GM18519 (cell line): Measurements from ENCODE around the gene FBXL20.
"Not testable (repeated sequence)": the region's sequence is repeated elsewhere in the genome, so short reads cannot be mapped to it uniquely, and the experiment has no call there.

Source experiments
- ATAC-seq: cut with Tn5 transposase; IDR thresholded peaks from one replicate; pipeline ENCODE4 v1.9.1; 2021; ENCODE audit warnings: mild to moderate bottlenecking, moderate library complexity; ENCODE audit not compliant: unreplicated experiment, low FRiP score

Gene FBXL20

DNA sequence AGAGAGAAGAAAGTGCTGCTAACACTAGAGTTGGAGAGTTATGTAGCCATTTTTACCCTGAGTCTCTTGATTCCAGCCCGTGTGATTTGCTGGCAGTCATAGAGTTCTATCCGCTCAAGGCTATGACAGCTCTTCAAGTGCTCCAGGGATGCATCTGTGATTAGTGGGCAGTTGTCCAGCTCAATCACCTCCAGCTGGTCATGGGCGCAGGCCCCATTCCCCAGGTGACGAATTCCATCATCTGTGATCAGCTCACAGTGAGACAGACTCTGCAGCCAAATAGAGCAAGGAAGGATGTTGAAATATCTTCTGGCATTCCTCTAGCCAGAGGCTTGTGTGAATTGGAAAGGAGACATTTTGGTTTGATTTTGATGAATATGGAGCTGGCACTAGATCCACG is 137.3 kb downstream of the FBXL20 start:
- no peak for ATAC-seq

DNA sequence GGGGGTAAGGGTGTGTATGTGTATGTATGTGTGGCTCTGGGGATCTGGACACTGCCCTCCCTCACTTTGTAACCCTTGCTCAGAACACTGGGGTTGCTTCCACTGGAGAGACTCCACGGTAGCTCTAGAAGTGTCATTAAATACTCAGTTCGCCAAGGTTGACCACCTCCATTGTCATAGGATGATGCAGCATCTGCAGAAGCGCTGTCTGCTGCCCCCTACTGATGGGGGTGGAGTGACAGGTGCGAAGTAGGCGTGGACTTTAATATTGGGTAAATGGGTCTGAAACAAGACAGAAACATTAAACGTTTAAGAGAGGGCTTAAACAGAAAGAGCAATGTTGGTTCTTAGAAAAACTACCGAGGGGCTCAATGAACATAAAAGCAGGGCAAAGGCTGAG is 140.1 kb downstream of the FBXL20 start:
- ATAC-seq = no peak

DNA sequence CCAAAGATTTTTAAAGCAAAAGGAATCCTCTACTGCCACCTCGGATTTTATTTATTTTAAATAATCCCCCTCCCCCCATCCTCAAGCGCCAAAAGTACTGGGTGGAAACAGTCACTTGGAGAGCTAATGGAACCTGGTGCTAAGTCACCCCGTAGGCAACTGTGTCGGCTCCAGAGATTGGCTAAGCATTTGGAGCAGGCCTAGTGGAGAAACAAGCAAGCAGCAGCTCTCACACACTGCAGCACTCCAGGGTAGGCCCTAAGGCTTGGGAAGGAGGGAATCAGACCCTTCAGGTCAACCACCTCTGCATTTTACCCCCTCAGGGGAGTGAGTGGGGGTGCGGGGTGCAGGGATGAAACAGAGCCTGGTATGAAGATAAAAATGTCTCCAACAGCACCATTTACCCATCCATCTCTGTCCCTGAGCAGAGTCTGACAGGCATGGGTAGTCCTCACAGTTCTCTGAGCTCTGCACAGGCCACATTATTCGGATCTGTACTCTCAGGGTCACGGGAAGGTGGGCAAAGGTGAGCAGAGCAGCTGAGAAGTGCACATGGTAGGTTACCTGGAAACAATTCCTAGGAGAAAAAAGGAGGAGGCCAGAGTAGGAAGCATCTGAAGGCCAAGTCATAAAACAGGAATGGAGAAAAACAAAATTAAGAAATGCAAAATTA is 148.5 kb downstream of the FBXL20 start:
- ATAC-seq = no peak

DNA sequence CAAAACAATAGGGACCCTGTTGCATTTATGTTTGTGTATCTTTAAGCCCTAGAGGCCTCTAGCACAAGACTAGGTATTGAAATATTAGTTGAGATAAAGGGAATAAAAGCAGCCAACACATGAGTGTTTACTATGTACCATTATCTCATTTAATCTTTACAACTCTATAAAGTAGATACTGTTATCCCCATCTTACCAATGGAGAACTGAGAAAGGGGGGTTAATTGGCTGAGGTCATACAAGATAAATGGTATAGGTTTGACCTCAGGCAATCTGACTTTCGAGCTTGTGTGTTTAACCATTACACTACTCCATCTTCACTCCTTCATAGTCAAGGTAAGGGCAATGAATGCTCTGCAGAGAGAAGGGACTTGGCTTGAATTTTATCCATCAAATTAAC is 149.4 kb downstream of the FBXL20 start:
- no peak for ATAC-seq

DNA sequence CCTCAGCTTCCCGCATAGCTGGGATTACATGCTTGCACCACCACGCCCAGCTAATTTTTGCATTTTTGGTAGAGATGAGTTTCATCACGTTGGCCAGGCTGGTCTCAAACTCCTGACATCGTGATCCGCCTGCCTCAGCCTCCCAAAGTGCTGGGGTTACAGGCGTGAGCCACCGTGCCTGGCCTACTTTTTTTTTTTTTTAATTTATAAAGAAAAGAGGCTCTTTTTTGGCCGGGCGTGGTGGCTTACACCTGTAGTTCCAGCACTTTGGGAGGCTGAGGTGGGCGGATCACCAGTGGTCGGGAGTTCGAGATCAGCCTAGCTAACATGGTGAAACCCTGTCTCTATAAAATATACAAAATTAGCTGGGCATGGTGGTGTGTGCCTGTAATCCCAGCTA is 151.3 kb downstream of the FBXL20 start:
- not testable (repeated sequence) for ATAC-seq

DNA sequence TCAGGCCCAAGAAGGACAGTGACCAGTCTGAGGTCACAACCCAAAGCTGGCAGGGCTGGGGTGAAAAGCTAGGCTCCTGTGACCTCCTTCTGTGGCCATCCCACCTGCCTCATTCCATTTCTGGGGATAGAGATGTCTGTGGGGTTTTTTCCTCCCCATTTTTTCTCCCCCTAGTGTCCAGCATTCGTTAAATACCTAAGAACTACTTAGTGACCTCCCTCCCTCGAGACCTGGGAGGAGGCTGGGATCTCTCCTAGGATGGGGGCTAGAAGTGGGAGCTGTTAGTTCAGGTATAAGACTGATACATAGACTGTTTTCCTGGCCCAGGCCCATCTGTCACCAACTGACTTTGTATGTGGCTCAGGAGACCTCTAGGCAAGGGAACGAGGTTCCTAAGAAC is 155.2 kb downstream of the FBXL20 start:
- no peak for ATAC-seq

DNA sequence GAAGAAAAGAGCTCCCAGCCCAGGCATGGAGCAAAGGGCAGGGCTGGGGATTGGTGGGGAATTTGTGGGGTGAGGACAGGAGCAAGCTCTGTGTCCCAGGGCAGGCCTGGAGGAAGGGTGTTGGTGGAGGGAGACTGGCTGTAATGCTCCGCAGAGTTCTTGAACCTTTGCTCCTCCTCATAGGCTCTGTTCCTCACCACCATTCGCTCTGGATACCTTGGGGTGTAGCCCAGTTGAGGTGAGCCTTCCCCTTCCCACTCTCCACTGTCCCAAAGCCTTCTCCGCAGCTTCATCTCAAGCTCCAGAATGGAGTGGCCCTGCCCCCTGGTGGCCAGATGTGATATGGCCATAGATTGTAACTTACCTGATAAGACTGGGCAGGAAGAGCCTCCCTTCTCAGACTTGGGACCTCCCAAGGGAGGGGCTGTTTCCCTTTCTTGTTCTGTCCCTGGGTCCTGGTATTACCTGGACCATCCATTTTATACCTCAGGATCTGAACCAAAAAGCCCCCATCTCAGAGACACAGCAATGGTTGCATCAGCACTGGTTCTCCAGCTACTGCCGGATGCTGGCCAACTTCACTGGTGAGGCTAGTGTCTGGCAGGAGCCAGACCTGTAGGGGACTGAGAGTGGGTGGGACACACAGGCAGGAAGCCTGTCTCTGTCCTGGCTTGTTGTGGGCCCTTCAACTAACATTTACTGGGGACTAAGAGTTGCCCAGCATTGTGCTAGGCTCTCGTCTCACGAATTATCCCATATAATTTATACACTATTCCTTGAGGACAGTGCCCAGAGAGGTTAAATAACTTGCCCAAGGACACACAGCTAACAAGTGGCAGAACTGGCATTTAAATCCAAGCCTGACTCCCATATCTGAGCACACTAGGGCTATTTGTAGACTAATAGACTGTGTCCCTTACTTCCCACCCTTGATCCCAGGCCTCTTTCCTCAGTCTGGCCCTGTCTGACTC is 156.5 kb downstream of the FBXL20 start:
- ATAC-seq = no peak

DNA sequence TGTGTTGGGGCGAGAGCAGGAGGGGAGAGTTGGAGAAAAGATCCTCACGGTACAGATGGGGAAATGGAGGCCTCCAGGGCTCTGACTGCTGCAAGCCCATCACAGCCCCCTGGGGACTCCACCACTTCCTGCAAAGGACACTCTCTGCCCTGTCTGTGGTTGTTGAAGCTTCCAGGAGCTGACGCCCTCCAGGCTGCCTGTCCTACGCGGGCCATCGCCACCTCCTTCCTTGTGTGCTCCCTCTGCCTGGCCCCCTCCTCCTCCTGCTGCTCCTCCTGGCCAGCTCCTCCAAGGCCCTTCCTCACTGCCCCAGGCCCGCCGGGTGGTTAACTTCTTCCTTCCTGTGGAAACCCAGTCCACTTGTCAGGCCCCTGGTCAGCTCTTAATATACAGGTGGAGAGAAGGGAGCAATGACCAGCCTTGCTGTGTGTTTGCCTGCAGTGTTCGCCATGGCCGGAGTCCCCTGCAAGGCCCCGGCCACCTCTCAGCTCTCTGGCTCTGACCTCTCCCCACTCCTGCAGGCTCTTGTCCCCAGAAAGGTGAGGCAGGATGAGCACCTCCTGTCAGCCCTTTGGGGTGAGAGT is 157.3 kb downstream of the FBXL20 start:
- no peak for ATAC-seq

DNA sequence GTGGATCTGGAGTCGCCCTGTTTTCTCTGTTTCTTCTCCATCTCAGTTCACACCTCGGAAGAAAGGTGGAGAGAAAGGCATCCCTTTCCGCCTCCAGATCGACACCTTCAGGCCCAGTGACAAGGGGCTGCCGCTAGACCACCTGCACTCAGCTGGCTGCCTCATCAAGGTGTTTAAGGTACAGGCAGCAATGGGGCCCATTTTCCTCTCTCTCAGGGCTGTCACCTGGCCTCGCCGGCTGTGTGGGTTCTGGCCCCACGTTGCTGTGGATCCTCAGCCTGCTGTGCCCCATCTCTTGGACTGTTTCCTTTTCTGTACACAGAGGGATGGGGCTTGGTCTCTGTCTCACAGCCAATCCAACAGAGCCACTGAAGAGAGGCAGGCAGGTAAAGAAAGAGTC is 158.3 kb downstream of the FBXL20 start:
- no peak for ATAC-seq

DNA sequence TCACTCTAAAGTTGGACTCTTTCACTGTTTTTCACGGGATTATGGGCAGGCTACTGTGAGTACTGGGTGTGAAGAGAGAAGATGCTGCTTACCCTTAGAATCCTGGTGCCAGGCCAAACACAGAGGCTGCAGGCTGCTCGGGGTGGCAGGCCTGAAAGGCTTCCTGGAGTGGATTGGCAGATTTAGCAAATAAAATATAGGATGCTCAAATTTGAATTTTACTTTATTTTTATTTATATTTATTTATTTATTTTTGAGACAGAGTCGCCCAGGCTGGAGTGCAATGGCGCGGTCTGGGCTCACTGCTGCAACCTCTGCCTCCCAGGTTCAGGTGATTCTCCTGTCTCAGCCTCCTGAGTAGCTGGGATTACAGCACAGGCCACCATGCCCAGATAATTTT is 160.8 kb downstream of the FBXL20 start:
- no peak for ATAC-seq

DNA sequence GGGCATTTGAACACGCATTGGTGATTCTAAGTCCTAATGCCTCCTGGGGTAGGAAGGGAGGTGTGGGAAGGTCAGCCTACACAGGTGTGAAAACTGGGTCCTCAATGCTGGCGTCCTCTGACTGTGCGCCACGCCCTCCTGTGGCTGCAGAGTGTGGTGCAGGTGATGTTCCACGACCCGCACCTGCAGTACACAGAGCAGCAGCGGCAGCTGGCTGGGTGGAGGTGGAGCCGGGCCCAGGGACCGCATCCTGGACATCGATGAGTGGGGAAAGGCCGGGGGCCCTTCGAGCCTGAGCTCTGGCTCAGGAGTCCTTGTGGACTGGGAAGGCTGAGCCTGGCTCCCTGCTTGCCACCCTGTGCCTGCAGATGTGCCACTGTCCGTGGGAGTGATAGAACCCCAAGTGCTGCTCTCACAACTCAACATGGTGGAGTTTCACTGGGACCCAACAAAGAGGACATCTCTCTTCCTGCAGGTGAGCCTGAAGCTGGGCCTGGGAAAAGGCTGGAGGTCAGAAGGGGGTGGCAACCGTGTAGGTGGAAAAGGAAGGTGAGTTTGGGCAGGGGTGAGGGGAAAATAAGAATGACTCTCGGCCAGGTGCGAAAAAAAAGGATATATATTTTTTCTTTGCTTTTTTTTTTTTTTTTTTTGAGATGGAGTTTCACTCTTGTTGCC is 161.6 kb downstream of the FBXL20 start:
- no peak for ATAC-seq

DNA sequence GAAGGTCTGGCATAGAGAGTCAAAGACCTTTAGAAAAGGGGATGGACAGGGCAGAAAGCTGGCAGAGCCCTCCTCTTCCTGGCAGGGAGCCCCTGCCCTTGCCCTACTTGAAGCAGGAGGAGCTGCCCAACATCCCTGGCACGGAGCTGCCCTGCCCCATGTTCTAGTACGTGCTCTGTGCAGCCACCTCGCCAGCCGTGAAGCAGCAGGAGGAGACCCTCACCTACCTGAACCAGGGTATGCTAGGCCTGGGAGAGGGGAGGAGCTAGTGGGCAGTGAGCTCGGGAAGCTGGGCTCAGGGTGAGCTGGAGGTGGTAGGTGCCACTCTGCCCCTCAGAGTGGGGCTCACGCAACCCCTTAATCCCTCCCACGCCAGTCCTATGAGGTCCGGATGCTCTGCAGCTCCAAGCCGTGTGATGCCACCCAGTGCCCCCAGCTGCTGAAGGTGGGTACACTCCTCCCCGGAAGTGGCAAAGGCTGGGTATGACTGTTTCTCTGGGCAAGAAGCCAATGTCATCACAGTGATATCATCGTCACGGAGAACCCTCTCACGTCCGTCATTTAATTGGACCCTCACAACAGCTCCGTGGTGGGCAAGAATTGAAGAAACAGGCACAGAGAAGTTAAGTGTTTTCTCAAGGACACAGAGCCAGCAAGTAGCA is 163.0 kb downstream of the FBXL20 start:
- no peak for ATAC-seq

DNA sequence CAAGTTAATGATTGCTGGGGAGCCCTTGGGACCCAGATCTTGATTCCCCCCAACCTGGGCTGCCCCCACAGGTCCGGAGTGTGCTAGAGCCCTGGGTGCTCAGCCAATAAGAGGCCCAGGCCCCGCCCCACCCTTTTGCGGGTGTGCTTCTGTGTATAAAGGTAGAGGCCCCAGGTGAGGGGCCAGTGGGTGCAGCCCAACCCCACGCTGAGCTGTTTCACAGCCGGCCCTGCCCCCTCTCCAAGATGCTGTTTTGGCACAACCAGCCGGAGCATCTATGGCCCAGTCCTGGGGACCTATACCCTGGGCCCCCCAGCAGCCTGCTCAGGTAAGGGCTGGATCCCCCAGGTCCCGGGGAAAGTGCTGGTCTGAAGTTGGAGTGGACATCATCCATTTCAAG is 163.8 kb downstream of the FBXL20 start:
- ATAC-seq = no peak

DNA sequence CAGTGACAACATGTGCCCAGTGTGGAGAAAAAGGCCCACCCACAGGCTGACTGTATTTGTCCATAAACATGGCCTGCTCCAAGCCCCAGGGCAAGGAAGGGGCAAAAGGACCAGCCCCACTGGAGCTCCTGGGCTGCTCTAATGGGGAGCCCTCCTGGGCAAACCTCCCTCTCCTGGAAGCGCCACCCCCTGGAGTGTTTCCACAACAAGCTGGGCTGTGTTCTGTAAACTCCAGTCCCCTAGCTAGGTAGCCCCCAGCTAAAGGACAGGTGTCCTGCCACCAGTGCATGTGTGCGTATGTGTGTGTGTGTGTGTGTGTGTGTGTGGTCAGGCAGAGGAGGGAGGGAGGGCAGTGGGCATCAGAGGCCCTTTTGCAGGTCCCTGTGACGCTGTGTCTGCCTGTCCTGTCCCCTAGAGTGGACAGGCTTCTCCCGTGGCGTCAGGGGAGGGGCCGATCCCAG is 164.4 kb downstream of the FBXL20 start:
- no peak for ATAC-seq

DNA sequence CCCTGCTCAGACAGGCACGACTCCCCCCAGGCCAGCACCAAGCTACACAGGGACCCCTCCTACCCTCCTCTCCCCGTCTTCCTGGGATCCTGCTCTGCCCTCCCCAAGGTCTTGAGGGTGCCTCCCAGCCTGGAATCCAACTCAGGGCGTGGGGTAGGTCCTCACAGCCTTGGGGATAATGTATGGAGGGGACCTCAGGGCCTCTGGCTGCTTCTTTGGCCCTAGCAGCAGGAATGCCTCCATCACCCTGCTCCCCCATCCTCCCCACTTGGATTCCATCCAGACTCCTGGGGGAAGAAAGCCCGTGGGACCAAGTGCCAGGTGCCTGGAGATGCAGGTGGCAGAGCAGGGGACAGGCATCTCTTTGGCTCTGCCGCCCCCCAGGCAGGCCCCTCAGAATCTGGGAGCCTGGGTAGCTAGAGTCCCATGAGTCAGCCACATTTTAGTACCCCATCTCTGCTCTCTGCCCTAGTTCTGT is 164.9 kb downstream of the FBXL20 start:
- no peak for ATAC-seq

DNA sequence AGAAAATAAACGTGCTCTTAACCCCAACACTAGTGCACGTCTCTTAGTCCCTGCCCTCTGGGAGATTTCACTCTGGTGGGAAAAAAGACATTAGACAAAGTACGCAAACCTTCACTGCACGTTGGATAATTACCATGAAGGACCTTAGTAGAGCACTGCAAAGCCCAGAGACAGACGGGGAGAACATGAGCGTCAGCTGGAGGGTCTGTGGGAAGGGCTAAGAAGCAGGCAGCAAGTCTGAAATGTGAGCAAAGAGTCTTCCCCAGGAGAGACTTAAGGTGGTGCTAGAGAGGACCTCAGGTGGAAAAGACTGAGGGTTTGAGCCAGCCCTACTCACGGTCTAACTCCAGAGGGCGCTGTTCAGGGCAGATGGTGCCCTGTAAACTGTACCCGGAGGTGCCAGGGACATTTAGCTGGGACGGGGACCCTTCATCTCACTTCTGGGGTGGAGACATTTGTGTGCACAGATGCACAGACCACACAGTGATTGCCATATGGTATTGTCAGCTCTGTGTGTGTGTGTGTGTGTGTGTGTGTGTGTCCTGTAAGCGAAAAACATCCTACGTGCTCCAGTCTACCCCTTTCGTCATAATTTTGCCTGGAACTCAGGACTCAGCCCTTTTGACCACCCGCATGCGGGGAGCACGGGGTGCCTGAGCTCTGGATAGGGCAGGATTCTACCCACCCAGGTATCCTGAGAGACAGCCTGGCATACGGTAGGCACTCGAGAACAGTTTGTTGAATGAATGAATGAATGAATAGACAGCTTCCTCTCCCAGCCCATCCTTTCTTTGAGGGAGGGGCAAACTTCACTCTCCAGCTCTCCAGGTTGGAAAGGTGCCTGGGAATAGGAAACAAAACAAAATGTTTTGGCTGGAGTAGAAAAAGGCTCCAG is 165.6 kb downstream of the FBXL20 start:
- no peak for ATAC-seq

DNA sequence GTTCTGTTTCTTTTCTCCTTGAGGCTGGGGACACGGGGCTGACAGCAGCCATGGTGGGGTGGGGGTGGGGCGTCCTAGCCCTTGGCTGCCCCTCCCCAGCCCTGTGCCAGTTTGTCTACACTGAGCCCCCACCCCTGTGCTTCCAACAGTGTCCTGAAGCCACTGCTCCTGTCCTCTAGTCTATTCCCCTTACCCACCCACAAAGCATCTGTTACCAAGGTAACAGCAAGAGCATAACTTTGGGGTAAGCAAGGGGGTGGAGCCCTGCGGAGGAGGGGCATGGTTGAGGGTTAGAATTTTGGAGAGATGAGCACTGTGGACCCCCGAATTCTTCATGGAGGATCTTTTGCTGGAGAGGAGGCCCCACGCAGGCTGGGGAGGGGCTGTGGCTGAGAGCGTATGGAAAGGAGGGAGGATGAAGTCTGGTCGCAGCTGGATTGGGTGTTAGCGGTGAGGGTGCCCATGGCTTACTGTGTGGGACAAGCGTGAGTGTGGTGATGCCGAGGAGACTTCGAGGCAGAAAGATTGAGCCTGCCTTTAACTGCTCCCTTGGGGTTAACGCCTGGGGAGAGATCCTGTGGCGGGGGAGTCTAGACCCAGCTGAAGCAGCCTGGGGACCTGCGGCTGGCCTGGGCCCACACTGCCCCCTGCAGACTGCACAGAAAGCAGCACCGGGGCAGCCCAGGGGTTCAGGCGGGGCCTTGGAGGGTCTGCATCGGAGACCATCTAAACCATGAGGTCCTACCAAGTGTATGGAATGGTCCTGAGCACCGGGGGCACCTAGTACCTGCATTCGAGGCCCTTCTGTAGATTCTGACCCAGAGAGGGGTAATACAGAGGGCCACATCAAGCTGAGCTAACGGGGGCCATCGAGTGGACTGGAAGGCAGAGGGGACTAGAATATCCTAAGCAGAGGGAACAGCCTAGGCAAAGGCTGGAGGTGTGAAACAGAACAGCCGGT is 169.6 kb downstream of the FBXL20 start:
- no peak for ATAC-seq

DNA sequence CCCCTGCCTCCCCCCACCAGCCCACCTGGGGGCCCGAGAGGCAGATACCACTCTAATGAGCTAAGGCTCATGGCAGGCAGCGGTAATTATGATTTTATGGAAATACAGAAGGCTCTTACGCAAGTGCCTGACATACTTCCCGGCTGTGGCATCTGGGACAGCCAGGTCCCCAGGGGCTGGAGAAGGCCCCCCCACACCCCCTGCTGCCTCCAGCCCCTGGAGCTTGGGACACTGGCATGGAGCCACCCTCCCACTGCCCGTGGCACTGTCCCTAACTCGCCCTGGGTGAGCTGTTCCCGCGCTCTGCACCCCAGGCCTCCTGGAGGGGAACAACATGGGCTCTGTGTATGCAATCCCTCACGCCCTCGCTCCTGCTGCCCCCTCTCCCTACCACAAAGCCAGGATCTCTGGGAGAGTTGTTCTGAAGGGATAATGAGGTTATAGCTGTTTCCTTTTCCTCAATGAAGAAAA is 170.3 kb downstream of the FBXL20 start:
- no peak for ATAC-seq
